Stimulated activated CD4-positive, alpha-beta T cell treated with anti-CD3 and anti-CD28 coated beads, Interleukin-4, amount 100 ng/mL, for 1 hour (primary cell): Measurements from ENCODE around the gene CIAO3.

Source experiments
- DNase-seq: peaks from one replicate; pipeline ENCODE4 v3.0.0-alpha.2; 2020

CIAO3 gene

DNA sequence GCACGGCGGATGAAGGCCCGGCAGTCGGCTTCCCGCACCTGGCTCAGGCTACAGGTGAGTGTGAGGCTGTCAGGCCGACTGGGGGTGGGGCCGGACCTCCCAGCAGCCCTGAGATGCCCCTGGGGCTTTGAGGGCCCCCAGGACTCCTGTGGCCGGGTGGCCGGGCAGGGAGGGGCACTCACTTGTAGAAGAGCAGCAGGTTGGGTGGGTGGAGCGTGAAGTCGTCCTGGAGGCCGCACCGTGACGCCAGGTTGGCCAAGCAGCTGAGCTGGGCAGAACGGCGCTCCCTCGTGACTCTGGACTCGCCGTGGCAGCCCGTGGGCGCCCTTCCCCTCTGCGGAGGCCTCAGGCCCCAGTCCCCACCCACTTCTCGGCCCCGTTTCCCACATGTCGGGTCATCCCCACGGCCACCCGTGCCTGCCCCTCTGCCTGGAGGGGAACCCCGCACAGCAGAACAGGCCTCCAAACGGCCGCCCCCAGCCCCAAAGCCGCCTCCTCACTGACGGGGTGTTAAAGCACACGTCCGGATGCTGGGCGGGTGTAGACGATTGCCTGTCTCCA lies 34.5 kb upstream of the CIAO3 start:
- no peak for DNase-seq

DNA sequence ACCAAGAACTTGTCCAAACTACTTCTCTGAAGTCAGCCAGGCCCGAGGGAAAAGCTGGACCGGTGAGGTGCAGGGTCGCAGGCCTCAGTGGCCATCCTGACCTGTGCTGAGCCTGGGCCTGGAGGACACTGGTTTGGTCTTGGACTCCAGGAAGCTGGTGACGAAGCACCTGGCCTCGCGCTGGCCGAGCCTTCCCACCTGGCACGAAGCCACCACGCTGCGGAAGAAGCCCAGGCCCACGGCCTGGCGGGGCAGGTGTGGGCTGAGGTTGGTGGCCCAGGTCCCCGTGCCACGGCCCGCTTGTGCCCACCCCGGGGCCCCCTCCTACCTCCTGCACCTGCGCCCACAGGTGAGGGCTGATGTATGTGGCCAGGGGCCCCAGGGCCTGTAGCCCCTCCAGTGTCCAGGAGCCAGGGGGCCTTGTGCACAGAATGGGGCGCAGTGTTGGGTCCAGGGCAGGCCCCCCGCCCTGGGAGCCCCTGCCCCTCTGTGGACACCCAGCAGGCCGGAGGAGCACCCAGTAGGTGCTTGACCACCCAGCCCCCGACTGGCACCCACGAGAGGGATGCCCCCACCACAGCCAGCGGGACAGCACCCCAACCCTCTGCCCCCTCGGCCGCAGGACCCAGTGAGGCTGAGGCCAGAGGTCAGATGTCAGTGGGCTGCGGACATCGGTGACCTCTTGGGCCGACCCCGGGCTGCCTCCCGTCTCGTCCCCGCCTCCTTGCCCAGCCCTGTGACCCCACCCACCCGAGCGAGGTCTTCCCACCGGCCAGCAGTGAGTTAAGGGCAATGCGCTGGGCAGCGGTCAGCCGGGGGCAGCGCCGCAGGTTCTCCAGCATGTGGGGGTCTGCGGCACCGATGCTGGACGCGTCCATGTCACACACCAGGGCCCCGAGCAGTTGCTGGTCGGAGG lies 33.5 kb upstream of the CIAO3 start:
- no peak for DNase-seq

DNA sequence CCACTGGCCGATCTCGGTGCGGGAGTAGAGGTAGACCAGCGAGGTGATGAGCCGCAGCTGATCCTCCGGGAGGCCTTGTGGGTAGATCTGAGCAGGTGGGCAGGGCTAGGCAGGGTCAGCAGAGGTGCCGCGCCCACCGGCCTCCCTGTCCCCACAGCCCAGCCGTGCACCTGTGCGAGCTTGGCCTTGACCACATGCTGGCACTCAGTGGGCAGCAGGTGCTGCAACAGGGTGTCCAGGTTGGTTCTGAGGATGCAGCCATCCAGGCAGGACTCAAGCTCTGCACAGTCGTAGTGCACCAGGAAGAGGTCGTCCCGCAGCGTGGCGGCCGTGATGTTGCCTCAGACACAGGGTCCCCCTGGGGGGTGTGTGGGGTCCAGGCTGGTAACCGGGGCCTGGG lies 32.2 kb upstream of the CIAO3 start:
- no peak for DNase-seq

DNA sequence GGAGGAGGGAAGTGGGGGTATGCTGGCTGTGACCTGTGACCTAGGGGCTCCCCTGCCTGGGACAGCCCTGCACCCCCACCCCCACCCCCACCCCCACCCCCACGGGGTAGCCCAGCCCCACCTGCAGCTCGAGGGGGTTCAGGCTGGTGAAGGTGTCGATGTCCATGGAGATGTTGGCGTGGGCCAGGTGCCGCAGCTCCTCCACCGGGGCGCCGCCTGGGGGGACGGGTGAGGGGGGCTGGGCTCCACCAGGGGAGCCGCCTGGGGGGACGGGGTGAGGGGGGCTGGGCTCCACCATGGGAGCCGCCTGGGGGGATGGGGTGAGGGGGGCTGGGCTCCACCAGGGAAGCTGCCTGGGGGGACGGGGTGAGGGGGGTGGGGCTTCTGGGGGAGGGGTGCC lies 29.6 kb upstream of the CIAO3 start:
- no peak for DNase-seq

DNA sequence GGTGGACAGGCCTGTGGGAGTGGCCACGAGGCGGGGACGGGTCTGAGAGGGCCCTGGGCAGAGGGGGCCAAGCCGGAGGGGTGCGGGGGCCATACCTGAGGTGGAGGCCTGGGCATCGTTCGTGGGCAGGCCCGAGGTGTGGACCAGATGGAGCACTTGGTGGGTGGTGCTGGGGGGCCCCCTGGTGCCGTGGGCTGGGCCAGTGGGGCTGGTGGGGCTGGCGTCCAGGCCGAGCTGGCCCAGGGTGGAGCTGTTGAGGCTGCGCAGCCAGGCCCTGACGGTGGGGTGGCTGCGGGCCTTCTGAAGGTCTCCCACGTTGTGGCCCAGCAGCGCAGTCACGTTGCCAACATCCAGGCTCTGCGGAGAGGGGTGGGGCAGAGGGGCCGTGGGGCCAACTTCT lies 29.1 kb upstream of the CIAO3 start:
- no peak for DNase-seq

DNA sequence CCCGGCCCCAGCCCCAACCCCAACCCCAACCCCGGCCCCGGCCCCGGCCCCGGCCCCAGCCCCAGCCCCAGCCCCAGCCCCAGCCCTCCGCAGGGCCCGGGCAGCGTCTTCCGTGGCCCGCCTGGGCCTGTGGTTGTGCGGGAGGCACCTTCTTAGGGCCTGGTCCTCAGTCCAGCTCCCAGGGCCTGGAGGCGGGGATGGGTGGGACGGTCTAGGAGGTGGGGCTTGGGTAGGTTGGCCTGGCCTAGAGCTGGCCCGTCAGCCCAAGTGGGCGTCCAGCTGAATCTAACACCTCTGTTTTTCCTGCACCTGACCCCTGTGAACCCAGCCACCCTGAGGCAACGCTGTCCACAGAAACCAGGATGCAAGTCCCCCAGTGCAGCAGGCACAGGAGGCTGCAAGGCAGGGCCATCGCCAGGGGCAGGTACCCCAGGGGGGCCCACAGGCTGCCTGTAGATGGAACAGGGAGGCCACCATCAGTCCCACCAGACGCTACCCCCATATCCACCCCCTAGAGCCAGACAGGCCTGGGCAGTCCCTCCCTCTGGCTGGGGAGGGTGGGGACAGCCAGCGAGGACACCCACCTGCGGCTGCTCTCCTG lies 28.5 kb upstream of the CIAO3 start:
- no peak for DNase-seq

DNA sequence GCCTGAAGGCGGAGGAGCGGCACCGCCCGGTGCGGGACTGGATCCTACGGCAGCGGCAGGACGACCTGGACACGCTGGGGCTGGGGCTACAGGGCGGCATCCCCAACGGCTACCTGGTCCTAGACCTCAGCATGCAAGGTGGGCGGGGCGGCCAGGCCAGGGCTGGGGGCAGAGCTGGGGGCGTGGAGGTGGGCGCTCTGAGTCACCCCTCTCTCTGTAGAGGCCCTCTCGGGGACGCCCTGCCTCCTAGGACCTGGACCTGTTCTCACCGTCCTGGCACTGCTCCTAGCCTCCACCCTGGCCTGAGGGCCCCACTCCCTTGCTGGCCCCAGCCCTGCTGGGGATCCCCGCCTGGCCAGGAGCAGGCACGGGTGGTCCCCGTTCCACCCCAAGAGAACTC lies 27.6 kb upstream of the CIAO3 start:
- no peak for DNase-seq

DNA sequence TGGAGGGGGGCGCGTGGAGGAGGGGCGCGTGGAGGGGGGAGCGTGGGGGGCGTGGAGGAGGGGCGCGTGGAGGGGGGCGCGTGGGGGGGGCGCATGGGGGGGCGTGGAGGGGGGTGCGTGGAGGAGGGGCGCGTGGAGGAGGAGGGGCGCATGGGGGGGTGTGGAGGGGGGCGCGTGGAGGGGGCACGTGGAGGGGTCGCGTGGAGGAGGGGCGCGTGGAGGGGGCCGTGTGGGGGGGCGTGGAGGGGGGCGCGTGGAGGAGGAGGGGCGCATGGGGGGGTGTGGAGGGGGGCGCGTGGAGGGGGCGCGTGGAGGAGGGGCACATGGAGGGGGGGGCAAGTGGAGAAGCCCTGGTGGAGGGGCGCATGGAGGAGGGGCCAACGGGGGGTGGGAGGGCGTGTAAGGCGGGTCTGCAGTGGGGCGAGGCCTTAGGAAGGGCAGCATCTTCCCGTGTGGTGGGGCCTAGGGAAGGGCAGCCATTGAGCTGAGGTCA lies 27.0 kb upstream of the CIAO3 start:
- DNase-seq = no peak

DNA sequence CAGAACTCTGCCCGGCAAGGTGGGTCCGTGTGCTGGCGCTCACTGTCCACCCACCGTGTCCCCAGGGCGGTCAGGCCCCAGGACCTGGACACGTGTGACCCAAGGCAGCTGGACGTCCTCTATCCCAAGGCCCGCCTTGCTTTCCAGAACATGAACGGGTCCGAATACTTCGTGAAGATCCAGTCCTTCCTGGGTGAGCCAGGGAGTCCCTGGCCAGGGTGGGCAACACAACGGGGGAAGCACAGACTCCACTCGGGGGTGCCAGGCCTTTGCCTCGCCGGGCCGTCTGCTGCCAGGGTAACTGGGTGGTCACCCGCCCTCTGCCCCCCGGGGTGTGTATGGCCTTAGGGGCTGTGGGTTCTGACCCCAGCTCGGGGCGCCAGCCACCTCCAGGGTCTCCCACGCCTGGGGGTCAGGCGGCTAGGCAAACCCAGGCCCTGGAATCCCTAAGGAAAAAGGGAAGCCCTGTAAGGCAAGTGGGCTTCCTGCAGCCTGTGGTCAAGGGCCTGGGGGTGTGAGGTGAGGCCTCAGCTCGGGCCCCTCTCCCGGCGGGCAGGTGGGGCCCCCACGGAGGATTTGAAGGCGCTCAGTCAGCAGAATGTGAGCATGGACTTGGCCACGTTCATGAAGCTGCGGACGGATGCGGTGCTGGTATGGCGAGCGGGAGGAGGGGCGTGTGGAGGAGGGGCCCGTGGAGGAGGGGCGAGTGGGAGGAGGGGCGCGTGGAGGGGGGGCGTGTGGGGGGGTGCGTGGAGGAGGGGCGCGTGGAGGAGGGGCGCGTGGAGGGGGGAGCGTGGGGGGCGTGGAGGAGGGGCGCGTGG lies 26.2 kb upstream of the CIAO3 start:
- DNase-seq = no peak

DNA sequence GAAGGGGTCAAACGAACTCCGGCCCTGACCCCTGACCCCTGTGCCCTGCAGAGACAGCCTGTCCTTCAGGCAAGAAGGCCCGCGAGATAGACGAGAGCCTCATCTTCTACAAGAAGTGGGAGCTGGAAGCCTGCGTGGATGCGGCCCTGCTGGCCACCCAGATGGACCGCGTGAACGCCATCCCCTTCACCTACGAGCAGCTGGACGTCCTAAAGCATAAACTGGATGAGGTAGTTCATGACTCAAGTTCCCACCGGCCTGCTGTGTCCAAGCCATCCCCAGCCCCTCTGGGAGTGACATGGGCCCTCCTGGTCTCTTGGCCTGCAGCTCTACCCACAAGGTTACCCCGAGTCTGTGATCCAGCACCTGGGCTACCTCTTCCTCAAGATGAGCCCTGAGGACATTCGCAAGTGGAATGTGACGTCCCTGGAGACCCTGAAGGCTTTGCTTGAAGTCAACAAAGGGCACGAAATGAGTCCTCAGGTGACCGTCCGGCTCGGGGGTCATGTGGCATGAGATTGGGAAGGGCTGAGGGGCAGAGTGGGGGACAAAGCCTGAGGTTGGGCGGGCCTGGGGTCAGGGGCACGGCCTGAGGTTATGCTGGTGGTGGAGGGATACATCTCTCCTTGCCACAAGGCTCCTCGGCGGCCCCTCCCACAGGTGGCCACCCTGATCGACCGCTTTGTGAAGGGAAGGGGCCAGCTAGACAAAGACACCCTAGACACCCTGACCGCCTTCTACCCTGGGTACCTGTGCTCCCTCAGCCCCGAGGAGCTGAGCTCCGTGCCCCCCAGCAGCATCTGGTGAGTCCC lies 25.4 kb upstream of the CIAO3 start:
- no peak for DNase-seq

DNA sequence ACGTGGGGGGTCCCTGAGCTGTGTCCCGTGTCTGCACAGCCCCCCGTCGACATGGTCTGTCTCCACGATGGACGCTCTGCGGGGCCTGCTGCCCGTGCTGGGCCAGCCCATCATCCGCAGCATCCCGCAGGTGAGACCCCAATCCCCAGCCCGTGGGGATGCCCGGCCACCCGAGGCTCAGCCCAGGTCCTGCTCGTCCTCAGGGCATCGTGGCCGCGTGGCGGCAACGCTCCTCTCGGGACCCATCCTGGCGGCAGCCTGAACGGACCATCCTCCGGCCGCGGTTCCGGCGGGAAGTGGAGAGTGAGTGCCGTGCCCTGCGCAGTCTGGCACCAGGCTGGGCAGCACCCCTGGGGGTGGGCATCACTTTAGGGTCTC lies 24.7 kb upstream of the CIAO3 start:
- no peak for DNase-seq

DNA sequence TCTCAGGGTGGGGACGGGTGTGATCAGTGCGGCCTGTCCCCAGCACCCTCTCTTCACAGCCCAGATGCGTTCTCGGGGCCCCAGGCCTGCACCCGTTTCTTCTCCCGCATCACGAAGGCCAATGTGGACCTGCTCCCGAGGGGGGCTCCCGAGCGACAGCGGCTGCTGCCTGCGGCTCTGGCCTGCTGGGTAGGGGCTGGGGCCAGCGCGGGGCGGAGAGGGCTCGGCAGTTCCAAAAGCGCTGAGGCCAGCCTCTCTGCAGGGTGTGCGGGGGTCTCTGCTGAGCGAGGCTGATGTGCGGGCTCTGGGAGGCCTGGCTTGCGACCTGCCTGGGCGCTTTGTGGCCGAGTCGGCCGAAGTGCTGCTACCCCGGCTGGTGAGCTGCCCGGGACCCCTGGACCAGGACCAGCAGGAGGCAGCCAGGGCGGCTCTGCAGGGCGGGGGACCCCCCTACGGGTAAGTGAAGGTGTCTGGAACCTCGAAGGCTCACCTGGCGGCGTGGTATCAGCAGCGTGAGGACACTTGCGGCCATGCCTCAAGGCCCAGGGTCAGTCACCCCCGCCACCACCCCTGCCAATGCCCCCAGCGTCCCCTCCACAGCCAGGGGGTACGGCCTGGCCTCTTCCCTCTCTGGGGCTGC lies 24.2 kb upstream of the CIAO3 start:
- DNase-seq = no peak

DNA sequence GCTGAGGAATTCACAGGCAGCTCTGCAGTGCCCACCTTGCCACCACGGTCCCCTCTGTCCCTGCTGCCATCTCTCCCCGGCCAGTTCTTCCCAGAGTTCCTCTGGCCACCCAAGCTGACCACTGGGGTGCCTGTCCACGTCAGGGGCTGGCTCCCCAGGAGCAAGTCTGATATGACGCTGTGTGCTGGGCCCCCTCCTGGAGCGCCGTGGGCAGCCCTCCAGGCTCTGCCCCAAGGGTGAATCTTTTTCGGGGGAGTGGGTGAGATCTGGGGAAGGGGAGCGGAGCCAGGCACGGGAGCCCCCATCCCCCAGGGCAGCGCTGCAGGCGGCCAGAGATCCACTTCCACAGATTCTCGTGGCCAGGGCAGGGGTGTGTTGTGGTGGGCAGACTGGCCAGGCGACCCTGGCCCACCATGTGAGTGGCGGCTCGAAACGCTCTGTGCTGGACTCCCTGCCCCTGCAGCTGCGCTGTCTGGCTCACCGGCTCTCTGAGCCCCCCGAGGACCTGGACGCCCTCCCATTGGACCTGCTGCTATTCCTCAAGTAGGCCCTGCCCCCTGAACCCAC lies 23.5 kb upstream of the CIAO3 start:
- no peak for DNase-seq

DNA sequence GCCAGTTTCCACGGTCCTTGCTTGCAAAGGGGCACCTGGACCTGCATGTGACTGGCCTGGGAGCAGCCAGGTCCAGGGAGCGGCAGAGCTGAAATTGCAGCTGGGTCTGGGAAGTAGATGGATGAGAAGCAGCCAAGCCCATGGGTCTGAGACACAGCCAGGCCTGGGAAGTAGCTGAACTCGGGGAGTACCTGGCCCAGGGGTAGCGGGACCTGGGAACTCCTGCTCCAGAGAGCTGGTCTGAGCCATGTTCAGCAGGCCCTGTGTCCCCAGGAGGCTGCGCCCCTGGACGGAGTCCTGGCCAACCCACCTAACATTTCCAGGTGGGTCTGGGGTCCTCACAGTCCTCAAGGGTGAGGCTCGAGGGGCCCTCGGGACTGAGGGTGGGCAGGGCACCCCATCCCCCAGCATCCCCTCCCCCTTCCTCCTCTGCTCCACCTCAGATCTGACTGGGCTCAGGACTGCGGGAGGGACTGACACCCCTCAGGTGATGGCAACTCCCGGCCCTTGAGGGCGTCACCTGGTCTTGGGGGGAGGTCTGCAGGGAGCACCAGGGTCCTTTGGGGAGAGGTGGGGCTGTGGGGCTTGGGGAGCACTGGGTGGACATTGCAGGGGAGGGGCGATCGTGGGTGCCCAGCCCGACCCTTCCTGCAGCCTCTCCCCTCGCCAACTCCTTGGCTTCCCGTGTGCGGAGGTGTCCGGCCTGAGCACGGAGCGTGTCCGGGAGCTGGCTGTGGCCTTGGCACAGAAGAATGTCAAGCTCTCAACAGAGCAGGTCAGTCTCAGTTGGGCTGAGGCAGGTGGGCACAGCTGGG lies 22.8 kb upstream of the CIAO3 start:
- DNase-seq = no peak

DNA sequence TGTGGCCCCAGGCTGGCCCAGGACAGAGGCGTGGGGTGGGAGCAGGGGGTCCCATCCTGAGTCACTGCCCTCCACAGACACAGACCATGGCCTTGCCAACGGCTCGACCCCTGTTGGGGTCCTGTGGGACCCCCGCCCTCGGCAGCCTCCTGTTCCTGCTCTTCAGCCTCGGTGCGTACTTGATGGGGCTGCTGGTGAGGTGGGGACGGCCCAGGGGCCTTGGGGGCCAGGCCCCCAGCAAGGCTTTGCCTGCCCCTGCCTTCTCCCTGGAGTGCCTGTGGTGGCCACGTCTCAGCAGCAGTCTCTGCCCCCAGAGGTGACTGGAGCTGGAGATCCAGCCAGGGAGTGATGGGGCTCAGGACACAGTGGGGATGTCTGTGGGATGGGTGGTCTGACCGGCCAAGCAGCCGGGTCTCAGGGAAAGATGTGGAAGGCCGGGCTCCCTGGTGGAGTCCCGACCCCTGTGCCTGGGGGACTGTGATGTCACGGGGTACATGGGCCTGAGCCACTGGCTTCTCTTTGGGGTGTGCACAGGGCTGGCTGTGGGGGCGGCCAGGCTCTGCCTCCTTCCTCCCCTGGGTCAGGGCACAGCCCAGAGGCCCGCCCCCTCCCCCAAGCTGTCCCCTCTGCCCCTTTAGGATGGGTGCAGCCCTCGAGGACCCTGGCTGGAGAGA lies 21.9 kb upstream of the CIAO3 start:
- DNase-seq = no peak

DNA sequence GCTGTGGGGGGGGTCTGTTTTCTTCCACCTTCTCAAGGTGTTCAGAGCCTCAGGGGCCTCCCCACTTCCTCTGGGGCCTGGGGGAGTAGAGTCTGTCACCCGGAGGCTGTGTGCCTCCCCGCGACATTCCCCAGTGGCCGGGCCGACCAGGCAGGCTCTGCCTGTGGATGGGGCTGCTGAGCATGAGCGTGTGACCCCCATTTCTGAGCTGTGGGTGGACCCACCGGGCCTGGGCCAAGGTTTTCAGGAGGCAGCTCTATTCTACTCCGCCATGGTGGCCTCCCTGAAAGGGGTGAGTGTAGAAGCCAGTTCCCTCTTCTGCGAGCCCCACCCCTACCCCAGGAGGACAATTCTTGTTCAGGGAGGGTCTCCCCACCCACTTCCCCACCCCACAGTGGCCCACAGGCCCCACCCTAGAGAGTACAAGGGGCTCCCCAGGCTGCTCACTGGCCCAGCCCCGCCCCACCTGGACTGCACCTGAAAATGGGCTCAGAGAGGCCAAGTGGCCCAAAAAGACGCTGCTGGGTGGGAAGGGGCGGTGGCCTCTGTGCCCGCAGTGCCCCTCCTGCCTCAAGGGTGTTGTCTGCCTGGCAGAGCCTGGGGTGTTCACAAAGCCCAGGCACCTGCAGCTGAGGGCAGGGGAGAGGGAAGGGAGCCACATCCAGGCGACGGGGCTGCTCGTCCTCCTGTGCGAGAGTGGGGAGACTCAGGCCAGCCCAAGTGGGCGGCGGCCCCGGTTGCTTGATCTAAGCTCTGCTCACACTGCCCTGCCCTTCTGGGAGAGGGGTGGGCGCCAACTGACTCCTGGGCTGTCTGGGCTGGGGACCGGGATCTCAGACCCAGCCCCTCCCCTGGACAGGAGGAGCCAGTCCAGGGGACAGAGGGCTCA lies 21.1 kb upstream of the CIAO3 start:
- DNase-seq = no peak

DNA sequence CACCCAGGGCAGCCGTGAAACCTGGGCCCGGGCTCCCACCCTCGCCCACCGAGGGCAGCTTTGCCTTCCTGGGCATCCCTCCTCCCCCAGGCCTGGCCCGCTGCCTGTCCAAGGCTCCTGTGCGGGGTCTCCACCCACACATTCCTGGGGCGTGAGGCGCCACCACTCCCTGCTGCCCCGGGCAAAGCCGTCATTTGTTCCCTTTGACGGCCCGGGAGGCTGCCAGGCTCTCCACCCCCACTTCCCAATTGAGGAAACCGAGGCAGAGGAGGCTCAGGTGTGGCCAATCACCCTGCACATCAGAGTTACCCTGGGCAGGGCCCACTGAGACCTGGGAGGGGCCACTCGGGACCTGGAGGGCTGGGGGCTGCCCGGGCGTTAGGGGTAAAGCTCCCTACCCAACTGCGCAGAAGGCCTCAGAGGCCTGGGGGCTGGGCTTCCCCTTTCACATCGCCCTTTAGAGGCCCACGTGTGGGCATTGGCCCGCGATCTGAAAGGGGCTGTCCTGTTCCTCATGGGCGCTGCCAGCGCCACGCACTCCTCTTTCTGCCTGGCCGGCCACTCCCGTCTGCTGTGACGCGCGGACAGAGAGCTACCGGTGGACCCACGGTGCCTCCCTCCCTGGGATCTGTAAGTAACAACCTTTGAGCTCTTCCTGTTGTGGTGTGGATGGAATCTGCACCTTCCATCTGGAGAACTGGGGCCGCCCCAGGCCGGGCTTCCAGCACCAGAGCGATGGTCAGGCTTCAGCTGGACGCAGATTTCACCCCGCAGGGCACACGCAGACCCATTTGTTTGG lies 19.9 kb upstream of the CIAO3 start, which contains the start of gene MSLN:
MSLN (plus strand) TSS at position 190 of the 799 bp plus-strand sequence. CDS start 1,947 bp downstream, outside the sequence.
- no peak for DNase-seq

DNA sequence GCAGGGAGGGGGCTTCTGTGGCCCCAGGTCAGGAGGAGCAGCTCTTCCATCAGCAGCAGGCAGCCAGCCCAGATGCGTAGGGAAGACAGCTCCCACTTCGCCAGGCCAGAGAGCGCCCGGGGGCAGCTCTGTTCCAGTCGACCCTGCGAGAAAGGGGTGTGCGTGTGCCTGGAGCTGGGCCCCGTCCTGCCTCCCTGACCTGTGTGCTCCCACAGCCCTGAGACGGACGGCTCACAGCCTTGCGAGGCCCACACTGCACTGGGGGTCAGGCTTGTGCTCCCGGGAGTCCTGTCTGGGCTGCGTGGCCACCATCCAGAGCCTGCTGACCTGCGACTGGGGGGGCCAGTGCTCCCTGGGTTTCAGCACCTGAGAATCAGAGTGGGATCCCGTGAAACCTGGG lies 19.3 kb upstream of the CIAO3 start:
- DNase-seq = no peak
